ENCODE measurements around the gene PTPRJ.

Gene PTPRJ

GRCh38 chr11:48165426-48165825 lies 185.1 kb downstream of the PTPRJ start:
- Histone ChIP-seq H3K4me3 (ENCODE audit: low read depth, low read length) (no peak overlapping the region), H3K9me3 (ENCODE audit: severe bottlenecking) (no peaks in the 10 kb centered on the region), H3K27ac (no peak overlapping the region), H3K36me3 (no peaks in the 10 kb centered on the region), H3K27me3 (ENCODE audit: insufficient read depth, low read depth, severe bottlenecking) (no peaks in the 10 kb centered on the region)
- TF ChIP-seq CTCF (IDR thresholded peaks at IDR 0.05; ENCODE audit: low read depth, low read length) = no peak
- no peak for DNase-seq

- Histone ChIP-seq H3K4me3 (ENCODE audit: low read depth, low read length) (no peak overlapping the region), H3K27ac (no peak overlapping the region), H3K36me3 (no peaks in the 10 kb centered on the region), H3K9me3 (ENCODE audit: severe bottlenecking) (no peaks in the 10 kb centered on the region), H3K27me3 (ENCODE audit: insufficient read depth, low read depth, severe bottlenecking) (no peaks in the 10 kb centered on the region)
- TF ChIP-seq CTCF (IDR thresholded peaks at IDR 0.05; ENCODE audit: low read depth, low read length) = no peak
- DNase-seq = no peak
Observed at GRCh38 chr11:48167380-48167779, 187.0 kb downstream of the PTPRJ start.

- Histone ChIP-seq H3K27me3 (ENCODE audit: insufficient read depth, low read depth, severe bottlenecking) (no peaks in the 10 kb centered on the region), H3K4me3 (ENCODE audit: low read depth, low read length) (no peak overlapping the region), H3K9me3 (ENCODE audit: severe bottlenecking) (no peaks in the 10 kb centered on the region), H3K36me3 (no peaks in the 10 kb centered on the region), H3K27ac (no peak overlapping the region)
- TF ChIP-seq CTCF (IDR thresholded peaks at IDR 0.05; ENCODE audit: low read depth, low read length) = no peak
- DNase-seq = no peak
Observed at GRCh38 chr11:48168815-48169214, 188.5 kb downstream of the PTPRJ start.

- no peaks in the 10 kb centered on the region for H3K27me3 ChIP-seq (ENCODE audit: insufficient read depth, low read depth, severe bottlenecking)
- H3K9me3 ChIP-seq (ENCODE audit: severe bottlenecking) = no peaks in the 10 kb centered on the region
- no peak overlapping the region for H3K27ac ChIP-seq
- DNase-seq = no peak
- no peaks in the 10 kb centered on the region for H3K36me3 ChIP-seq
- H3K4me3 ChIP-seq (ENCODE audit: low read depth, low read length) = no peak overlapping the region
- no peak for TF ChIP-seq CTCF (IDR thresholded peaks at IDR 0.05; ENCODE audit: low read depth, low read length)
Observed at GRCh38 chr11:48169259-48169658, 188.9 kb downstream of the PTPRJ start.

GRCh38 chr11:48169717-48170116 lies 189.4 kb downstream of the PTPRJ start:
- no peak for DNase-seq
- Histone ChIP-seq H3K27me3 (ENCODE audit: insufficient read depth, low read depth, severe bottlenecking) (no peaks in the 10 kb centered on the region), H3K27ac (no peak overlapping the region), H3K9me3 (ENCODE audit: severe bottlenecking) (no peaks in the 10 kb centered on the region), H3K36me3 (no peaks in the 10 kb centered on the region), H3K4me3 (ENCODE audit: low read depth, low read length) (no peak overlapping the region)
- no peak for TF ChIP-seq CTCF (IDR thresholded peaks at IDR 0.05; ENCODE audit: low read depth, low read length)

Data from WERI-Rb-1 (cell line).